B cell (primary cell): ENCODE measurements around the gene GABRR3.

Source experiments
- CTCF ChIP-seq: fragments of 200-600 bp; IDR thresholded peaks from one replicate; pipeline ENCODE4 v1.8.0; 2022; ENCODE audit warnings: antibody characterized with exemption, mild to moderate bottlenecking
- EZH2 ChIP-seq: IDR thresholded peaks from 2 replicates; pipeline ENCODE4 v1.6.1; 2012; ENCODE audit warnings: borderline replicate concordance, low read depth, mild to moderate bottlenecking, moderate library complexity, low read length; ENCODE audit not compliant: insufficient read depth, poor library complexity, severe bottlenecking

DNA sequence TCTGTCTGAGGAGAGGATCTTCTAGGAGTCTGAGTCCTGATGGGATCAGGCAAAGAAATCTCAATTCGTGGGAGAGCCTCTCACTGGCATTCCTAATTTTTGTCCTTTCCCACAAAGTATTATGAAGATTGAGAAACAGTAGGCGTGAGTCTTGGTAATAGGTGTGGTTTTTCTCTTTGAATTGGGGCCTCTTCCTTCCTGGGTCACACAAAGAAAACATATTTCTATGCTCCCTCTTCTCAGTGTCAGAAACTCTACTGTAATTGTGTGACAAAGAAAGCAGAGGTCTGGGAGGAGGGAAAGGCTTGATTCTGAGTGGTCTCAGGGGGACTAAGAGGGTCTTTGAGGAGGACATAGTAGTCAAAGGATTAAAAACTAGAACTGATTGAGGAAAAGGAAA is 6.0 kb downstream of the GABRR3 start:
- TF ChIP-seq CTCF: no peak
- no peak for TF ChIP-seq EZH2
